NCI-H2029 (cell line): ENCODE data around the gene ANKRD1.

Source experiments
- DNase-seq: peaks from one replicate; lab custom pipeline; 2025; lab: John Stamatoyannopoulos, UW

Gene ANKRD1

DNA sequence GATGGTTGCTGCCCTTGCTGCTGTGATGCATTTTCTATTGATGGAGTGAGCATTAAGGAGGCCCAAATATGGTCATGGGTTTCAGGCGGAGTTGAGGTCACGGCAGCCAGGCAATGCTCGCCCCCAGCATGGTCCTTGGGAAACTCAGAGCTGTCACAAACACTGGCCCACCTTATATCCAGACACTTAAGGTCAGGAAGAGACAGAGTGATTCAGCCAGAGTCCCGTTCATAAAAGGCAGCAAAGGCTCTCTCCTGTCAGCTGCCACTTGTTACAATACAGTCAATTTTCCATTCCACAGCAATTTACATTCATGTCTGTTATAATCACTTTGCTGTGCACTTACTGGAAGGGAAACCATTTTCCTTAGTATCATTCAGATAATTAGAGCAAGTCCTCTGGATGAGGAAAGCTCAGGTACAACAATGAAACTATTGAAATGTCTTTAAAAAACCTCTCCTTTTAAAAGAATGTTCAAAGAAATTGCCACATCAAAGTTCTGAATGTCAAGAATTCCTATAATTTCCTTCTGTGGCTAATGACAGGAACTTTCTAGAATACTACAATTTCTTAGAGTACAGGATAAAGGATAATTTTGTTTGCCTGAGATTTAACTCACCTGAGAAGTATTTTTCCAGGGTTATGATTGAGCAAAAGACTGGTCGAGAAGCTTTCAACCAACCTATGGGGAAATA, 14.8 kb upstream of the ANKRD1 start:
- no peak for DNase-seq

DNA sequence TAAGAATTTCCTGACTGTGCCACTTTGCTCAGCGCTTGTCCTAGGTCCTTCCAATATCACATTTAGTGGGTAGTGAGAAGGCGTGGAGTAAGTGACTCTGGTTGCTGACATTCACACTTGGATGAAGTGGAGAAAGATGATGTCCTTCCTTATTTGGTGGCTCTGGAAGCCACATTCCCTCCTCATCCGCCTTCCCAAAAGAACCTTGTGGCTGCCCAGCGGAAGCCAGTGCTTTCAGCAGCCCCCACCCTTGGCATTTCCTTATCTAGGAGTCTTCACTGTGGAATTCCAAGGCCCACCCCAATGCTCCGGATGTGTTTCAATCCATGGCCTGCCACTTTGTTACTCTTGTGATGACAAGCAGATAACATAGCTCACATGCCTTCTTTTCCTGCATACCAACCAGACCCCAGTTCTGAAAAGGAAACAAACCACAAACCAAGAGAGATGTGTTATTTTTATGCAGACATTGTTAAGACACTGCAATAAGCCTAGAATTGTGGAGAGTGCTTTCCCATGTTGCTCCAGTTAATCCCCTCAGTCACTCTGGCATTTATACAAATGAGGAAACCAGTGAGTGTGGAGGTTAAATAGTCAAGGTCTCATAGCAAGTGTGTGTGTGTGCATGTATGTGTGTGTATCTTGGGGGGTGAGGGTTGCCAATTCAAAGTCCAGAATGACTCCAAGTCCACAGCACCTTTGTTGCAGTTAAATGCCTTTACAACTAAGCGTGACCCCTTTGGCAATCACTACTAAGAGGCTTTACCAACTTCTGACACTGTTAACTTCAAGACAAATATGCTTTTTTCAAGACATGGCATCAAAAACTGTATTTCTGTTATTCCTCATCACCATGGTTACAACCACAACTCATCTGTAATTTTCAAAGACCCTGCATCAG, 10.3 kb upstream of the ANKRD1 start:
- DNase-seq, result no peak

DNA sequence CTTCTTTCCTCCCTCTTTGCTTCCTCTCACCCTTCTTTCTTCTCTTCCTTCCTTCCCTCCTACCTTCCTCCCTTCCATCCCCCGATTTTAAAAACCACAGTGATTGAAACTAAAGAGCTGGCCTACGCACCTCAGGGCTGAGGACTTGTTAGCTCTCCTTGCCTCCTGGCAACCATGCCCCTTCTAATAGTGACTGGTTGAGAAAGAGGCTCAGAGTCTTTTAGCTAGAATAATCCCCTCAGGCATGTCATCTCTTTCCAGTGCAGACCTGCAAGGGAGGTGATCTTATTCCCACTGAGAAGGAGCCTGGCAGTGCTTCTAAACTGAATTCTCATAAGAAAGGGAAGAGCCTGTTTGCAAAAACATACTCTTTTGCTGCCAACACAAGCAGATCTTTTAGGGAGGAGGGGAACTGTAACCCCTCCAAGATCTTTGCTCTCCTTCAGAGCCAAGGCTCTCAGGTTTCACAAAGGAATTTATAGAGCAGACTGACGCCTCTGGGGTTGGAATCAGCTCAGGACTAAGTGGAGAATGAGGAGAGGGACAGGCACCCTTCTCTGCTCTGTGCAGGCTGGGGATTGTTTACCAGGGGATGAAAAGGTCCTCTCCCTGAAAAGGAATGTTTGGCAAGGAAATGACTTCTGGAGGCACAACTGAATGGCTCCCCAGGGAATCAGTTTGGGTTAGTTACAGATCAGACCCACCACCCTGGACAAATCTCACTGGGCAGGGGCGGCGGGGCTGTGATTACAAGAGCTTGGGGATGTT, 9.4 kb upstream of the ANKRD1 start:
- DNase-seq, result no peak

DNA sequence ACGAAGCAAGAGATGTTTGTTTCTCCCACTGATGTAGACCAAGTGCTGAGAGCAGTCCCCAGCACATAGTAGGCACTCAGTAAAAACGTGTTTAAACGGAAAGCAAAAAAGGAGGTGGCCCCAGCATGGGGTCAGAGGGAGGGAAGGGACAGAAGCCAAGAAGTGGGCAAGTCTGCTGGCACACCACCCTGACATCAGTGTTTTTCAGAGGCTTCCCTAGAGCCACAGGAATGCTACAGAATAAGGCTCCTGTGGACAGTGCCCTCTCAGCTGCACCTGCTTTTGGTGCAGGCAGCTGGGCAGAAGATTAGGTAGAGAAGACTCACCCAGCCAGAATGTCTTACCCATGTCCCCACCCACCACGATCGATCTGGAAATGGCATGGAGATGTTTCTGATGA, 8.3 kb upstream of the ANKRD1 start:
- no peak for DNase-seq

DNA sequence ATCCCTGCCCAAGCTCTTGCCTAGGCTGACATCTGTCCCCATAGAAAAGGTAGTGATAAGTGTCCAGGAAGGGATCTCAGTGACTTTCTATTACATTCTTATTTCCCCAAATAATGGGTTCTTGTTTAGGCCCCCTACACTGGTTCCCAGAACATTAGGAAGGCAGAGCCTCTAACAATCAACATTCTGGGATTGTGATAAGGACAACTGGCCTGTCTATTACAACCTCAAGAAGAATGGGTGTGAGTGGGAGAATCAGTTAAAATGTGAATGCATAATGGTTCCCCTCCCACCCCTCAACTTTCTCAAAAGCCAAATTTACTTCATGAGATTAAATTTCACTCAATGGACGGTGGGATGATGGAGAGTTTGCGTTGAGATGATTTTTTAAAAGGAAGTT, 6.4 kb upstream of the ANKRD1 start:
- no peak for DNase-seq

DNA sequence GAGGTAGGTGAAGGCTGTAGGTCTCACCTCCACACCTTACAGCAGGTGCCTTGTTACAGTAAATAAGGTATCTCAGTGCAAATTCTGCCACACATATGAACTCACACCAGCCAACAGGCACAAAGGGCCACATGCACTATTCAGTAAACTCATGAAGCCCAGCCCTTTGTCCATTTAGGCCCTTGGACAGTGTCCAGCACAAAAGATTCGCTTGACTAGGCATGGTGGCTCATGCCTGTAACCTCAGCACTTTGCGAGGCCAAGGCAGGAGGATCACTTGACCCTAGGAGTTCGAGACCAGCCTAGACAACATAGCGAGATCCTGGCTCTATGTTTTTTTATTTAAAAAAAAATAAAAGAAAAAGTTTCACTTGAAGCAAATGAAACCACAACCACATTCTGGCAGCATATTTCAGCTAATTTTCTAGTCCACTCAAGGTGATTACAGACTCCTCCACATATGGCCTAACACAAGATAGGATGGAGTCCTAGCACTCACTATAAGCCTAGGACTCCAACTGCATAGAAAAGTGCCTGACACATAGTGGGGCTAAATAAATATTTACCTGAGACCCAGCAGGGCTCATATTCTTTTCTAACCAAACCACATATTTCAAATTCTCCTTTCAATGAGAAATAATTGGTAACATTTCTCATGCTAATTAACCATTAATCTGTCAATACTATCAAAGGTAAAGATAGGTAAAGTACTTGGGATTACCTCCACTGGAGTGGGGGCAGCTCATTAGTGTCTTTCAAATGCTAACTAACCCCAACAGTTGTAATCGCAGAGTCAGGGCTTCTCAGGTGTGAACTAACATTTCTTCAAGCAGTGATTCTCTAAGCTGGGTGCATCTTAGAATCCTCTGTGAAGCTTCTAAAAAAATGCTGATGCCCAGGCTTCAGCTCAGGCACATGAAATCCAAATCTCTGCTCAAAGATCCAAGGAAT, 4.5 kb upstream of the ANKRD1 start:
- no peak for DNase-seq

DNA sequence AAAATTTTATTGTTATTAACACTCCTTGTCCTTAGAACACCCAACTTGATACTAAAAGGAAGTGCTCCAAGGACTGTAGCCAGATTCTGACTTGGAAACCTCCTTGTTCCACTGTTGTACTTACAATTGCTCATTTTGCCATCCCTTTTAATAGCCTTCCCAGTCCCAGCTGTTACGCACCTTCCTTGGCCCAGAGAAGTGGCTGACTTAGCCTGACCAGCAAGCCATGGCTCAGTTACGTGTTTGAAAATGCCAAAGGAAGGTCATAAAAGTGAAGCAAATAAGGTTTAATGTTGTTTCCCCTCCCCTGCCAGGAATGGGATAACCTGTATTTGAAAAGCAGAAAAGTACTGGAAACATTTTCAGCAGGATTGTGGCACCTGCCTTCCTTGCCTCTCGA, 3.7 kb upstream of the ANKRD1 start:
- DNase-seq, result no peak

DNA sequence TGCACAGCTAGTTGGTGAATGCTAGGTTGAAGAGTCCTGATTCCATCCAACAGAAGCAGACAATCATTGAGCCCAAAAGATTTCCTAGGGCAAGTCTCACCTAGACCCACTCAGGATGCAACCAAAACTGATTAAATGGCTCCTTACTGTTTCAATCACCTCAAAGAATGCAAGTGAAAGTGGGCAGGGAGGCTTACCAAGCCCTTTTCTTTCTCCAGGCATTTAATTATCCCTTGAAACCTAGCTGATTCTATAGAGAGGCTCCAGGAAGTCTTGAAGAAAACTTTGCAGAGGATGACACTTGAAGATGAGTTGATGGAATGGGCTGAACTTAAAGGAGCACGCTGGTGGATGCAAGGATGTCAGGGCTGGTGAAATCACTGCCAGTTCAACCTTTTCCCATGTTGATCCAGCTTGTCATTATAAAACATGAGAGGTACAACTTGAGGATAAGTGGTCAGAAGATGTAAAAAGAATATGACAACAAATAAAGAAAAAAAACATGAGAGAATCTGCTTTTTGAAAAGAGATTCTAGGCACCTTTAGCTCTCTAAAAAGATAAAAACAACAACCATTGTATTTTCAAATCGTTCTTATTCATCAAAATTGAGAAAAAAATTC, 2.3 kb upstream of the ANKRD1 start:
- DNase-seq, result no peak

DNA sequence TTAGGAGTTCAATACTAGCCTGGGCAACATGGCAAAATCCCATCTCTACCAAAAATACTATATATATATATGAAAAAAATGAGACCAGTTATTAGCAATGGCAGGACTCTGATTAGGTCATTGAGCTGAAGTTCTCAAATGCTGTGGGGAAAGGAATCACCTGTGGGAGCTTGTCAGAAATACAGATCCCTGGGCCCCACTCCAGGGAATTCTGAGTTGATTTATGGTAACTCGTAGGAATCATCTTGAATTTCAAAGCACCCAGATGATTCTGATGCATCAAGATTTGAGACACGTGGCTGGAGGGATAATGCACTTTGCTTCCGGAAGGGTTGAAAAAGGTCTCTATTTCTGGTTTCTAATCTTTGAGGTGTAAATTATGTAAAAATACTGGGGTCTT, 1.0 kb upstream of the ANKRD1 start:
- DNase-seq, result no peak

DNA sequence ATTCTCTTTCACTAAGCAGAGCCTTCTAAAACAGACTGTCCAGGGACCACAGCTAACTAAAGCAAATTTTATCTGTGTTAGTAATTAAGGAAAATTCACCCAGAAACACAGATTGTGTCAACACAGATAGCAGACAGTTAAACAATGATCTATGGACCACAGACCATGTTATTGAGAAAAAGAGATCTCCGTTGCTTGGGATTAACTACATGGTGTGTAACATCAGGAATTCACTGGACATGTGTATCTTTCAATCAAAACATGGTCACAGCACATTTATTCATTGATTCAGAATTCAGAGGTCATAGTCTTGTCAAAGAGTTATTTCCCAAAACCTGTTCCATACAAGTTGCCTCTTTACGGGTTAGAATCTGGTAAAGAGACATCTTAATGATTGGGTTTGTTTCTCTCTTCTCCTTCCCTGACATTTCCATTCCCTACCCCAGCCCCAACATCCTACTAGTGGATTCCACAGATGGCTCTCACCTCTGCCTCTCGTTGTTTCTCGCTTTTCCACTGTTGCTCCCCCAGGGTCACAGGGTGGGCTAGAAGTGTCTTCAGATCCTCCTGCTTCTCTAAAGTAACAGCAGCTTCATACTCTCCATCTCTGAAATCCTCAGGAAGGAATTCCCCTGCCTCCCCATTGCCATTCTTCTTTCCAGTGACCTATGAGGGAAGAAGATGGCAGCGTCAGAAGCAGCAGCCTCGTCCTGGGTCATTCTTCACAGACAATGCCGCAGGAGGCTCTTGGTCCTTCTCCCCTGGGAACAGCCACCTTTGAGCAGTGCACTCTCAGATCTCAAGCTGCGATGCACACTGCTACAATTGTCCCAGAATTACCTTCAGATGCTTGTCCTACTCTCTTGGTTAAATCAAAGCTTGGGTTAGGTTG, 958 bp downstream of the ANKRD1 start:
- no peak for DNase-seq

DNA sequence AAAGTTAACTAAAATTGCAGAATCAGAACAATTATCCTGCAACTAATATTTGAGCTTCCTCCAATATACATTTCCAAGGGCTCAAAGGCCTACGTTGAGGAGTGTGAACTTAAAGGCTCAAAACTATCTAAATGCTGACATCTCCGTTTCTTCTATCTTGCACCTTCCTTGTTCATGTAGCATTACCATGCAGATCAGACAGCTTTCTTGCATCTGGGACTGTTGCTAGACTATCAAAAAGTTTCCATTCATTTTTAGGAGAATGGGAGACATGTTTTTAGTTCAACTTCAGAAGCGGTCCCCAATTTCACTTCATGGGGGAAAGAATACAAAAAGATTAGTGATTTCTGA, 2.9 kb downstream of the ANKRD1 start:
- no peak for DNase-seq

DNA sequence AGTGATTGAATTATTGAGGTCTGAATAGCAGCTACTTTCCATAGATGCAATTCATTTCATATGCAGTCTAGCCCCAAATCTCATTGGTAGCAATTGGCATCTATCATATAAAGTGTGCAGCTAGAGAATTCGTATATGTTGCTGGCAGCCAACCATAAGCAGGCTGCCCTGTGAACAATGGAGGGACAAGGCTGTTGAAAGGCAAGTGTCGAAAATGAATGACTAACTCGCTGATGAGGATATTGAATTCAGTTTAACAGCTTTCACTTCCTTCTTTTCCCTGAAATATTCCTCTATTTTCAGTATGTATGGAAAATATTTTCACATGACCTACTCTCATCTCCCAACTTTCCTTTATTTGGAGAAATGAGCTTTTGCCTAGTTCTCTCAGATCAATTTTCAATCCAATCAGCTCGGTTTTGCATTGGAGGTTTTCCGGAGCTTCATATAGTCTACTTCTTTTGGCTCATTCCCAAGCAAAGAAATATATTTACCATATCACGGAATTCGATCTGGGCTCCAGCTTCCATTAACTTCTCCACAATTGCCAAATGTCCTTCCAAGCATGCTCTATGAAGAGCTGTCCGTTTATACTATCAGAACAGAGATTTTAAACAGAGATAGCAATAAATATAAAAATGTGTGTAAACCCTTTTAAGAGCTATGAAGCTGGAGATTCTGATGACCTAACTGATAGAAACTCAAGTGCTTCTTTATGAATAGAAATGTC, 3.5 kb downstream of the ANKRD1 start:
- no peak for DNase-seq

DNA sequence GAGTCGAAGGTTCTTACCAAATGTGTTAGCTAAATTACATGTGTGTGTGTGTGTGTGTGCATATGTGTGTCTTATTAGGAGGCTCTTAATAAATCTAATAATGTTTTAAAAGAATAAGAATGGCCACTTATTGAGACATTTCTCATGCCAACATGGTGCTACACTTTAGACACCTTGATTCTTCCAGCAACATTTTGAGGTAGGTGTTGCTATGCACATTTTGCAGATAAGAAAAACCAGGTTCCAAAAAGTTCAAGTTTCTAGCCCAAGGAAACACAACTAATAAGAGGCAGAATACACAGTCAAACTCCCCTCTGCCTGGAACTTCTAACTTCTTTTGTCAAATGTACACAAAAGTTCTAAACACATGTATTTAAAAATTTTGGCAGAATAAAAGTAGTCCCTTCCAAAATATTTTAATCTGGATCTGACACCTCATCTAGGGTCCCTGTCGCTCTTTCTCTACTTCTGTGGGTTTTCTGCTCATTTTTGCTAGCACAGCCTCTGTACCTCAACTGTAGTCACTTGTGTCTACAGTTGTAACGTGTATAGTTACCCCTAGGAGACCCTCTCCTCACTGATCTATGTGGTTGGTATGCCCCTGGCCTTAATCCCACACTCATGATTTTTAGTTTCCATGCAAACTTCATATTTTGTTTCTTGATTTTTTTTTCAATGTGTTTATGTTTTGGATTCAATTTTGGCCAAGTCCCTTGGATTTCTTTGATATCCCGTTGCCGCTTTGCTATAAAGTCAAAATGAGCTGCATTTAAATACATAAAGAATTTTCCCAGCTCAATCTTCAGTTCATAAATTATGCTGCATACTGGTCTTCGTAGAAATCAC, 4.3 kb downstream of the ANKRD1 start:
- no peak for DNase-seq

DNA sequence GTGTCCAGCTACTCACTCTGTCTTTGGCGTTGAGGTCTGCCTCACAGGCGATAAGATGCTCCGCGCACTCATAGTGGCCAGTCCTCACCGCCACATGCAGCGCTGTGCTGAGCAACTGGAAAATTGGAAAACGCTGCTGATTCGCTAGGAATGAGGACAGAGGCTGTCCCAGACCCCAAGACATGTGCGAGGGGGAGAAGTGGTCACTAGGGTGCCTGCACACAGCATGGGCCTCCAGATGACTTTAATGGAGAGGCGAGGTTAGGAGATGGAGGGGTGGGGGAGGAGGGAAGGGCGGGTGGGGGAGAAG, 5.2 kb downstream of the ANKRD1 start:
- no peak for DNase-seq

DNA sequence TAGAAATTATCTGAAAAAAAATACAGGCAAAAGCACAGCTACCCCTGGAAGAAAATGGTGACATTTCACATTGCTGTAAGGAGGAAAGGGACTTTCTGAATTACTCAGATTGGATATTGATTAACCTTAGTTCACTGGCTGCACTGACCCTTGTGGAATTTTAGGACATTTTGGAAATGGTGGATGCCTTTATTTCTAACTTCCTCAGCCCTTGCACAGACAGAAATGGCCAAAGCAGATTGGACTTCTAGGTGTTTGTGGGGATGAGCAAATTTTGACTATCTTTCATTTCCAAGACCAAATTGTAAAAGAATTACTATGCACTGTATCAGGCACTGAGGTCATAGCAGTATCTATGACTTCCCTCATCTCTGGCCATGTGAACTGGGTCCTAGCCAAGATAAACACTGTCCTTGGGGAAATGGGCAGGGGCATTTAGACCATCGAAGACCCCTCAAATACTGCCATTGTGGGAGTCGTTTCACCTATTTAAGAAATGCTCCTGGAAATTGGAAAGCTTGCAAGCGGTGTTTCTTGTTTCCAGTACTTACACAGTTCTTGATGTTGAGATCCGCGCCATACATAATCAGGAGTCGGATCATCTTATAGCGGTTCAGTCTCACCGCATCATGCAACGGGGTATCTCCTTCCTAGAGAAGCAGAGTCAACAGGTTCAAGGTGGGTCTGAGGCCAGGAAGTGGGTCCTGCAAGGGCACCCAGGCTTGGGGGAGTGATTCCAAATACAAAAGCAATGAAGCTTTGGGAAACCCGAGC, 5.7 kb downstream of the ANKRD1 start:
- no peak for DNase-seq

DNA sequence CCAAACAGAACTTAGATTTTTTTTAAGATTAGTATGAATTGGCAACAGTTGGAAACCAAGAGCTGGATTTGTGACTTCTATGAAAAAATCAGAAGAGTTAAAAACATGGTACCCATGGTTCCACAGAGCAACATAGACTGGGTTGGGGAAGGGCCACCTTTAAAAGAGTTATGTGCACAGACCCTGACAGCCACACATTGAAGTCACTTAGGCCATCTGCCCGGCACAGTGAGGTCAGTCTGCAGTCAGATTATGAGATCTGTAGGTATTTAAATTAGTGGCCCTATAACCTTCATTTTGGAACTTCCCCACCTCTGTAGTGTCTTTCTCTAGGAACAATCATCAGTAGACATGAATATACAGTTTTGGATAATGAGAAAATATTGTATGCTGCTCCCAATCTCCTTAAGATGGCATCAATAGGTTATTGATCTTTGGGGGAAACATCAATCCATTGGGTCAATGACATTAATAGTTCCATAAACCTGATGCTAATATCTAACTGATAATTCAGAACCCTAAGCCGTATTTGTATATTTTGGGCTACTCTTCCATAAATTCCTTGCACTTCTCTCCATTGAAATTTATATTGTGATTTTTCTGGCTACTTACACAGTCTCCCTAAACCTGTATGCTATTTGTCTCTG, 7.0 kb downstream of the ANKRD1 start:
- no peak for DNase-seq

DNA sequence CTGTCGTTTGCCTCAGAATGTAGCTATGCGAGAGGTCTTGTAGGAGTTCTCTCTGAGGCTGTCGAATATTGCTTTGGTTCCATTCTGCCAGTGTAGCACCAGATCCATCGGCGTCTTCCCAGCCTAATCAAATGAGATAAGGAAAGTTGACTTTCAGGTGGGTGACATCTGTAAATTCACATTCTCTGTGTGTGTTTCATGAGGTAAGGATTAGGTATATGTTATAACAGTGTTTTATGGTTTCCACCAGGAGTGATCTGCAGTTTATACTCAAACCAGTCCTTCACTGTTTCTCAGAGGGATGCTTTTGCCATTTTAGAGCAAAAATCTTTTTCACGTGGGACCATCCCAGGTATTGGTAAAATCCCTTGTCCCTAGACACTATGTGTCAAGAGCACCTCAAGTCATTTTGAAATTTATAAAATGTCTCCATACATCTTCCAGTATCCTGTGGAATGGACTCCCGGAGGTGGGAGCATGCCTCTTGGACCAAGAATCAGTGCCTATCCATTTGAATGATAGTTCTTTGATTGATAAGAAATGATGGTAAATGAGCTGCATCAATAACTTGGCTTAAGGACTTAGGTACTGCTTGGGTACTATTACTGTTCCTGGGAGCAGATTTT, 7.9 kb downstream of the ANKRD1 start:
- no peak for DNase-seq
